Heart right ventricle (tissue), 16 donors: ENCODE results near the gene LZTS3. TPM values are rescaled to one million over a fixed set of nuclear protein-coding genes. Genes with fewer than 3 reads are reported as not detected.

Experiments used
- ATAC-seq, 8 donors: fragments of 200-7000 bp; cut with Tn5 transposase; one replicate each; pipeline ENCODE4 v1.9.1; 2020; ENCODE audit warnings: mild to moderate bottlenecking in 8 of 8, moderate library complexity in 8 of 8, moderate number of reproducible peaks in 1 of 8
- DNase-seq, 2 donors: peaks; one replicate each; pipeline ENCODE4 v3.0.0-alpha.2; 2020
- H3K27ac ChIP-seq, 10 donors: fragments of 200-600 bp; sonication (generic) in 2 of 10; one replicate each; pipeline versions ENCODE4 v1.5.0 to v1.8.0; 2020 to 2022; ENCODE audit warnings: mild to moderate bottlenecking in 3 of 10
- H3K27me3 ChIP-seq, 7 donors: fragments of 200-600 bp; one replicate each; pipeline ENCODE4 v1.8.0; 2021 to 2022; ENCODE audit warnings: mild to moderate bottlenecking in 2 of 7
- H3K36me3 ChIP-seq, 9 donors: fragments of 200-600 bp; sonication (generic) in 1 of 9; one replicate each; pipeline versions ENCODE4 v1.5.0 to v1.8.0; 2020 to 2022; ENCODE audit warnings: mild to moderate bottlenecking in 2 of 9
- H3K4me1 ChIP-seq, 9 donors: fragments of 200-600 bp; sonication (generic) in 1 of 9; one replicate each; pipeline versions ENCODE4 v1.5.0 to v1.8.0; 2020 to 2022; ENCODE audit warnings: mild to moderate bottlenecking in 4 of 9
- H3K4me3 ChIP-seq, 10 donors: fragments of 200-600 bp; sonication (generic) in 2 of 10; one replicate each; pipeline versions ENCODE4 v1.5.0 to v1.8.0; 2020 to 2022; ENCODE audit warnings: mild to moderate bottlenecking in 7 of 10, moderate library complexity in 2 of 10
- H3K9me3 ChIP-seq, 11 donors: fragments of 200-600 bp in 10 of 11; sonication (generic) in 2 of 11; one replicate each; pipeline versions ENCODE4 v1.5.0 to v1.8.0; 2013 to 2022; ENCODE audit warnings: mild to moderate bottlenecking in 2 of 11, control low read depth in 1 of 11, moderate library complexity in 1 of 11
- WGBS, 2 donors: extraction: QIAGEN DNeasy Blood & Tissue Kit; methylation state at CpG; one replicate each; pipeline ENCODE4 v1.1.7; 2013; ENCODE audit warnings: inconsistent platforms in 1 of 2; 5-methylcytosine and 5-hydroxymethylcytosine counted together
- intact Hi-C, 10 donors: fragments of 100-400 bp; cut with DNase I; formaldehyde crosslinking; loops; one replicate each; pipeline versions ENCODE4 v1.11.1 to v1.14.2; 2022
- polyA plus RNA-seq, 2 donors: library from polyadenylated mRNA; stranded (reverse); fragments of 200-250 nt; gene quantifications; one replicate each; pipeline ENCODE4 v1.2.3, GENCODE V29; 2013
- total RNA-seq, 10 donors: library from RNA; stranded (reverse); fragmentation: NEBNext Ultra II Directional in 3 of 10; extraction: Animal tissue kit (Norgen Biotek cat#: 25700) in 3 of 10; gene quantifications; one replicate each; pipeline versions ENCODE4 v1.2.1 to v1.2.4, GENCODE V29; 2021 to 2023
- TF ChIP-seq, protein P1 (sequence below), 9 donors: fragments of 200-600 bp; sonication (generic) in 2 of 9; IDR thresholded peaks; one replicate each; pipeline versions ENCODE4 v1.5.0 to v1.8.0; 2021 to 2022; ENCODE audit warnings: antibody characterized with exemption in 9 of 9, mild to moderate bottlenecking in 5 of 9, moderate library complexity in 1 of 9
- donor health status: Arrhythmogenic right ventricular cardiomyopathy.
- donor health status: ischemic (EF 13 %, LVEDD 7.1; RV severe dilation, severe dysfunction).
- donor health status: healthy with polysubstance abuse.
- donor health status: DM: no; HTN: yes; CAD: no.
- donor health status: DM: no; HTN: no; CAD: no.
- donor health status: ischemic (EF 25% LVEDD 6.9; RV normal size, moderate dysfunction).
- donor health status: ischemic (EF 25% LVEDD 5.7; RV mildly dilated, moderate dysfunction).
- donor health status: healthy.
- donor health status: DM: yes; HTN: yes; CAD: no.
- donor health status: Ischemic cardiomyopathy.
- donor health status: ischemic (EF 35%, LVEDD 5.7; RV mildly dilated, moderate dysfunction).
- donor health status: nonischemic (EF 11% LVEDD 7.7; RV severe dilation, severe dysfunction).
- donor health status: DM: yes; HTN: yes; CAD: no.
- donor health status: PGD.
- donor health status: ischemic (EF 29% LVEDD 5.4; RV normal size, mild dysfunction).
- donor health status: nonischemic (EF 23%, LVEDD 6.1; RV moderate dilation, normal function).

The LZTS3 gene
- total and polyA plus RNA-seq, 12 donors, result 7.1 to 27.0 (median 9.5) TPM

- intact Hi-C loops, result loop anchor here in 1 of 10 donors (5.0 kb wide), 1 partner anchor 38 kb away; the partner anchor contains the start of gene DDRGK1
- Histone ChIP-seq H3K4me3 (peak overlapping the region in 5 of 10 donors; percentile 26 to 46 (median 38)), H3K27ac (no peak overlapping the region), H3K36me3 (no peaks in the 10 kb centered on the region), H3K27me3 (peaks cover 0 to 26% (median 0%) of the 10 kb centered on the region in 7 donors), H3K4me1 (peaks cover 3 to 21% (median 11%) of the 10 kb centered on the region in 9 donors), H3K9me3 (no peaks in the 10 kb centered on the region)
- ATAC-seq, result no peak
- no peak for DNase-seq
- WGBS, 2 donors, result 84 to 96% methylated on average over 32 of the region's 32 CpGs
- TF ChIP-seq, protein P1, sequence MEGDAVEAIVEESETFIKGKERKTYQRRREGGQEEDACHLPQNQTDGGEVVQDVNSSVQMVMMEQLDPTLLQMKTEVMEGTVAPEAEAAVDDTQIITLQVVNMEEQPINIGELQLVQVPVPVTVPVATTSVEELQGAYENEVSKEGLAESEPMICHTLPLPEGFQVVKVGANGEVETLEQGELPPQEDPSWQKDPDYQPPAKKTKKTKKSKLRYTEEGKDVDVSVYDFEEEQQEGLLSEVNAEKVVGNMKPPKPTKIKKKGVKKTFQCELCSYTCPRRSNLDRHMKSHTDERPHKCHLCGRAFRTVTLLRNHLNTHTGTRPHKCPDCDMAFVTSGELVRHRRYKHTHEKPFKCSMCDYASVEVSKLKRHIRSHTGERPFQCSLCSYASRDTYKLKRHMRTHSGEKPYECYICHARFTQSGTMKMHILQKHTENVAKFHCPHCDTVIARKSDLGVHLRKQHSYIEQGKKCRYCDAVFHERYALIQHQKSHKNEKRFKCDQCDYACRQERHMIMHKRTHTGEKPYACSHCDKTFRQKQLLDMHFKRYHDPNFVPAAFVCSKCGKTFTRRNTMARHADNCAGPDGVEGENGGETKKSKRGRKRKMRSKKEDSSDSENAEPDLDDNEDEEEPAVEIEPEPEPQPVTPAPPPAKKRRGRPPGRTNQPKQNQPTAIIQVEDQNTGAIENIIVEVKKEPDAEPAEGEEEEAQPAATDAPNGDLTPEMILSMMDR (IDR thresholded peaks at IDR 0.05), result no peak
These were observed 9.1 kb downstream of the LZTS3 start for GRCh38 chr20:3164043-3164762.

GRCh38 chr20:3163099-3164042, 10.0 kb downstream of the LZTS3 start:
- H3K36me3 ChIP-seq, result no peaks in the 10 kb centered on the region
- H3K9me3 ChIP-seq, result no peaks in the 10 kb centered on the region
- TF ChIP-seq, protein P1 (IDR thresholded peaks at IDR 0.05), result no peak
- no peak for ATAC-seq
- no peak overlapping the region for H3K27ac ChIP-seq
- no peak overlapping the region for H3K4me3 ChIP-seq
- intact Hi-C loops, result loop anchor here in 1 of 10 donors (5.0 kb wide), 1 partner anchor 39 kb away; the partner anchor contains the start of gene DDRGK1
- no peak for DNase-seq
- H3K4me1 ChIP-seq, result peaks cover 3 to 27% (median 19%) of the 10 kb centered on the region in 9 donors
- 92% methylated on average over 14 of the region's 14 CpGs for WGBS, 2 donors
- peaks cover 0 to 21% (median 0%) of the 10 kb centered on the region in 7 donors for H3K27me3 ChIP-seq

DNA sequence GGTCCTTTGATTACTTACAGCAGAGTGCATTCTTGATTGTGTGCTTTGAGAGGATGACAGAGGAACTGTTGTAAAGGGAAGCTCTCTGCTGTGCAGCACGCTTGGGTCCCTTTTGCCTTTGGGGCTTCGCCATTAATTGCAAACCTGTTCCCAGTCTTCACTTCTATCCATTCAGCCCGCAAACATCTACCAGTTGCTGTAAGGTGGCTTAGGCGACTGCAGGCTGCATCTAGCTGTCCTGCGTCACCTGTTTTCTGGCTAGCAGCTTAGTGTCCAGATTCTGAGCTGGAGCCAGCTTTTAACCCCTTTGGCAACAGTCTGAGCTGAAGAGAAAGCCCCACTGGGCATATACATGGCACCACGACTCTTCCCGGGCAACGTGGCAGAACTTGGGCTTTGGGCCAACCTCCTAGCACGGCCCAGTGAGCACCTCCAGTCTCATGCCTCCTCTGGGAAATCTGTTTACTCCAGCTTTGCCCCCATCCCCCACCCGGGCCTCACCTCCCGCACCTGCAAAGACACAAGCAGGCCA, 11.2 kb downstream of the LZTS3 start:
- peaks cover 14 to 39% (median 31%) of the 10 kb centered on the region in 9 donors for H3K4me1 ChIP-seq
- TF ChIP-seq, protein P1 (IDR thresholded peaks at IDR 0.05), result no peak
- H3K36me3 ChIP-seq, result no peaks in the 10 kb centered on the region
- H3K4me3 ChIP-seq, result no peak overlapping the region
- no peak overlapping the region for H3K27ac ChIP-seq
- no peak for ATAC-seq
- intact Hi-C loops, result loop anchor here in 1 of 10 donors (5.0 kb wide), 1 partner anchor 40 kb away; the partner anchor contains the start of gene DDRGK1
- 59 to 60% methylated on average over 11 of the region's 11 CpGs for WGBS, 2 donors
- no peaks in the 10 kb centered on the region for H3K9me3 ChIP-seq
- no peak for DNase-seq
- peaks cover 0 to 9% (median 0%) of the 10 kb centered on the region in 7 donors for H3K27me3 ChIP-seq
